ENCODE results near the gene PRKAR1B.

- TF ChIP-seq ZNF274 (IDR thresholded peaks at IDR 0.05; ENCODE audit: low read depth, low read length) (no peak), SUZ12 (IDR thresholded peaks at IDR 0.05; ENCODE audit: extremely low read depth, insufficient read depth, insufficient read length) (no peak)
Observed at GRCh38 chr7:510782-511281, 216.2 kb downstream of the PRKAR1B start.

All from NT2/D1 (cell line).